Common myeloid progenitor, CD34-positive (primary cell): ENCODE data around the gene LRFN2.

Experiments used
- CTCF ChIA-PET: fragments of 350-600 bp; sonication (Branson Sonifier 250); formaldehyde crosslinking; loops from one replicate; lab custom pipeline; 2021; ENCODE audit warnings: antibody characterized with exemption; lab: Charles Lee
- POLR2A ChIA-PET: fragments of 350-600 bp; sonication (Branson Sonifier 250); formaldehyde crosslinking; loops from one replicate; lab custom pipeline; 2021; ENCODE audit warnings: antibody characterized with exemption; lab: Charles Lee
- DNase-seq, 3 donors: peaks; one replicate each; pipeline versions ENCODE4 v3.0.0 to v3.0.0-alpha.2; 2013
- H3K27ac ChIP-seq, 2 experiments: 1 replicate in 1 of 2; 2 replicates in 1 of 2; pipeline ENCODE4 v1.7.0; 2013; ENCODE audit warnings: inconsistent platforms in 2 of 2, low read length in 2 of 2, mild to moderate bottlenecking in 2 of 2, low read depth in 1 of 2, moderate library complexity in 1 of 2; ENCODE audit not compliant: severe bottlenecking in 2 of 2, insufficient read depth in 1 of 2, poor library complexity in 1 of 2
- H3K27me3 ChIP-seq, 5 experiments: replicated peaks in 2 of 5; 1 replicate in 3 of 5; 2 replicates in 2 of 5; pipeline versions ENCODE4 v1.6.1 to v1.7.0; 2013; ENCODE audit warnings: low read length in 4 of 5, mild to moderate bottlenecking in 2 of 5, moderate library complexity in 2 of 5, inconsistent platforms in 1 of 5; ENCODE audit not compliant: insufficient read depth in 5 of 5, control insufficient read depth in 4 of 5
- H3K36me3 ChIP-seq, 4 experiments: 1 replicate in 2 of 4; 2 replicates in 2 of 4; pipeline versions ENCODE4 v1.6.1 to v1.7.0; 2013; ENCODE audit warnings: low read length in 3 of 4, control low read depth in 1 of 4, mild to moderate bottlenecking in 1 of 4; ENCODE audit not compliant: control insufficient read depth in 4 of 4, insufficient read depth in 4 of 4
- H3K4me1 ChIP-seq, 4 experiments: 1 replicate in 3 of 4; 2 replicates in 1 of 4; pipeline versions ENCODE4 v1.6.1 to v1.7.1; 2013; ENCODE audit warnings: low read length in 3 of 4, mild to moderate bottlenecking in 3 of 4, control low read depth in 1 of 4, inconsistent platforms in 1 of 4, moderate library complexity in 1 of 4; ENCODE audit not compliant: control insufficient read depth in 4 of 4, insufficient read depth in 4 of 4; ENCODE audit errors: control extremely low read depth in 1 of 4
- H3K4me3 ChIP-seq, 7 experiments: 1 replicate in 4 of 7; 2 replicates in 3 of 7; pipeline versions ENCODE4 v1.5.1 to v1.7.0; 2013; ENCODE audit warnings: mild to moderate bottlenecking in 7 of 7, low read length in 6 of 7, moderate library complexity in 6 of 7, inconsistent platforms in 2 of 7, low read depth in 2 of 7, control low read depth in 1 of 7; ENCODE audit not compliant: insufficient read depth in 4 of 7, control insufficient read depth in 1 of 7; ENCODE audit errors: extremely low read depth in 1 of 7
- H3K9me3 ChIP-seq, 5 experiments: 1 replicate in 4 of 5; 2 replicates in 1 of 5; pipeline versions ENCODE4 v1.6.1 to v1.7.1; 2013; ENCODE audit warnings: low read length in 4 of 5, mild to moderate bottlenecking in 2 of 5, inconsistent platforms in 1 of 5, low read depth in 1 of 5, moderate library complexity in 1 of 5; ENCODE audit not compliant: control insufficient read depth in 4 of 5, insufficient read depth in 2 of 5; ENCODE audit errors: control extremely low read depth in 1 of 5
- WGBS: methylation state at CpG from one replicate; pipeline ENCODE4 v1.1.5; 2013; ENCODE audit not compliant: insufficient coverage; 5-methylcytosine and 5-hydroxymethylcytosine counted together

The LRFN2 gene

DNA sequence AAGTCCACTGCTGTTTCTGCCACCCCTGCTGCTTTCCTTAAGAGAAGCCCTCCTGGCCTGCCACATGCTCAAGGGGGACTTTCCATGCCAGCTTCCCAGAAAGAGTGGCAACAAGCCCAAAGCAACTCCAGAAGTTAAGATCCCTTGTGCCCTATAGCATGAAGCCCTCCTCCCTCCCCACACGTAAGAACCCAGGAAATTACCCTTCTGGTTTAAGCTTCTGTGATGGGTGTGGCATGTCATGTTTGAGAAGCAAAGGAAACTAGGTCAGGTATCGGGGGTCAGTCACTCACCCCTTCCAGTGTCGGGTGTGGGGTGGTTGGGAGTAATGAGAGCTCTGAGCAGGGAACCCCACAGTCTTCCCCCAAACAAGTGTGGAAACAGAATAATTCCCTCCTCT, 196.1 kb downstream of the LRFN2 start:
- Histone ChIP-seq H3K36me3 (no peaks in the 10 kb centered on the region), H3K9me3 (no peaks in the 10 kb centered on the region), H3K27me3 (no peaks in the 10 kb centered on the region), H3K4me3 (no peak overlapping the region), H3K27ac (no peak overlapping the region), H3K4me1 (no peaks in the 10 kb centered on the region)
- no CpG with 5 or more reads among the region's 3 CpGs for WGBS
- CTCF ChIA-PET = no interaction called here
- POLR2A ChIA-PET = no interaction called here
- DNase-seq = no peak

DNA sequence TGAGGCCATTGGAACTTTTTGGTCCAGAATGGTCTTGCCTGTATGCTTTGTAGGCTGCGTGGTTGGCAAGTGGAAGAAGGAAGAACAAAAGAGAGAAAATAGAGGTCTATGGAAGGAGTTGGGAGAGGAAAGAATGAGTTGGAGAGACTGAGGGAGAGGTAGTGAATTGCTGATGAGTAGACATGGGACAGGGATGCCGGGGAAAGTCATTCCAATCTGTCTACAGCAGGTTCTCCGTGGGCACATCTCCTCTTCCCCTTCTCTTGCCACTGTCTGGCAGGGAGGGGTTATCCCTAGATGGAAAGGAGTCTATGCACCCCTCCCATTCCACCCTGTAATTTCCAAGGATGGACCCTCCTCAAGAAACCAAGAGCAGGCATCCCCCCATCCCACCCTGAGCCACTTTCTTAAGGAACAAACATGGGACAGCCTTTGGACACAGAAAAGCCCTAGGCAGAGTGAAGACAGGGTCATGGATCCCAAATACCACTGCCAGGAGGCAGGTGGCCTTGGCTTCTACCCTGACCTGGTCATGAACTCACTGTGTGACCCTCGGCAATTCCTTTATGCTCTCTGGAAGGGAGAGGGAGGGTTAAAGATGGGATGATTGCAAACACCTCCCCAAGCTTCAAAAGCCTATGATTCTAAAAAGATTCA, 196.9 kb downstream of the LRFN2 start:
- Histone ChIP-seq H3K27ac (no peak overlapping the region), H3K4me1 (no peaks in the 10 kb centered on the region), H3K4me3 (no peak overlapping the region), H3K27me3 (no peaks in the 10 kb centered on the region), H3K9me3 (no peaks in the 10 kb centered on the region), H3K36me3 (no peaks in the 10 kb centered on the region)
- ChIA-PET CTCF (no interaction called here), POLR2A (no interaction called here)
- 100% methylated on average over 1 of the region's 4 CpGs for WGBS
- DNase-seq = no peak

DNA sequence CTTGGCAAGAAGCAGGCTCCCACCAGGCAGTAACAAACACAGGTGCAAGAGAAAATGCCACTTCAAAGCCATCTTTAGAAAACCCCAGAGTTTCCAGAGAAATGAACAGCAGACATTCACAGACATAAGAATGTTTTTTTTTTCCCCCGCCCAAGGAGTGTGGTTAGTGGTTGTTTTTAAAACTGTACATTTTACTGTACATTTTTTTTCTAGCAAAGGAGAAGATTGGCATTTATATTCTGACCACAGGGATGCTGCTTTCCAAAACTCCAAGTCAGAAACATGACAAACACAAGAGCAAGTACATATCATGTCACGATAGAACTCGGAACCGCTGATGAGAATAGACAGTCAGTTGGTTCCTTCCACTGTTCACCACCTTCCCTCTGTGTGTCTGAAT, 197.9 kb downstream of the LRFN2 start:
- ChIA-PET POLR2A (no interaction called here), CTCF (no interaction called here)
- 95% methylated on average over 3 of the region's 4 CpGs for WGBS
- Histone ChIP-seq H3K27ac (no peak overlapping the region), H3K27me3 (no peaks in the 10 kb centered on the region), H3K36me3 (no peaks in the 10 kb centered on the region), H3K4me1 (no peaks in the 10 kb centered on the region), H3K4me3 (no peak overlapping the region), H3K9me3 (no peaks in the 10 kb centered on the region)
- DNase-seq = no peak

DNA sequence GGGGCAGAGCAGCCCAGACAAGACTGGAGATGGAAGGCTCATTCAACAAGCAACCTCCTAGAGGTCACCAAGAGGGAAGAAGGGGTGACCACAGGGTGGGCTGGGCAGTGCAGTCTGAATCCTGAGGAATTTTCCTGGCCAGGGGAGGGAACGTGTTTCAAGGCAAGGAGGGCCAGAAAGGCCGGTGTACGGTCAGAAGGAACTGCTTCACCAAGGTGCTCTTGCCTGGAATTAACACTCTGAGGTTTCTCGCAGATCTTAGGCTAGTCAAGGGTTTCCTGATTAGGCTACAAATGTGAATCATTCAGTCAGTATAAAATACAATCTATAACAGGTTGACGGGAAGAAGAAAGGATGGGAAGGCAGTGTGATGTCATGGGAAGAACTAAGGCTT, 199.3 kb downstream of the LRFN2 start:
- CTCF ChIA-PET = no interaction called here
- H3K9me3 ChIP-seq = no peaks in the 10 kb centered on the region
- H3K27ac ChIP-seq = no peak overlapping the region
- no peaks in the 10 kb centered on the region for H3K4me1 ChIP-seq
- no peak overlapping the region for H3K4me3 ChIP-seq
- DNase-seq = no peak
- POLR2A ChIA-PET = no interaction called here
- WGBS = 83% methylated on average over 2 of the region's 5 CpGs
- no peaks in the 10 kb centered on the region for H3K36me3 ChIP-seq
- no peaks in the 10 kb centered on the region for H3K27me3 ChIP-seq

DNA sequence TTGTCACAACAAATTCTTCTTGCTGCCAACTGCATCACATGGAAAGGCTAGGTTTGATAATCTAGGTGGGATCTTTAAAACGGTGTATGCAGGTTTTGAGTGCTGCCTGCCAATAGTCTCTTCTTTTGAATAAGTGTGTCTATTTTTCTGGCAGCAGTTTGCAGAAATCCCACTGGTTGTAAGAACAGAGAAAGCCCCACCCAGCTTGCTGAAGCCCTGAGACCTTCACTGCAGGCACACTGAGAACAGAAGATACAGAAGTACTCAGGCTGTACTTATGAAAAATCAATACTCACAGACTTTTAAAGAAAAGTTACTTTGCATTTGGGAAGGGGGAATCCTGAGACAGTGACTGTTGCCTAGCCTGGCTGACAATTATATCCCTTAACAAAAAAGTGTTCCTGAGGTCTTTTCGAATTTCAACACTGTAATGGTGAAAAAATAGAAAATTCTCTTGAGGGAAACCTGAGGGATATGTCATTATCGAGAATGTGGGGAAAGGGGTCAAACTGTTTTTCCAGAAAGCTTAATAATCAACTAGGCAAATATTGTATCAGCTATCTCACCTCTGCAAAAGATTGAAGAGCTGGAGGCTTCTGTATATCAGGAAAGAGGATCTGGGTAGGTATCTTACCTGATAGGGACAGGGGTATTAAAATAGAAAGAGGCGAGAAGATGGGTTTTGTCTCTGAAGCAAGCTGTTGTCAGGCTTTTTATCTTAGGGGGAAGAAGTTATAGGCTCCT, 199.9 kb downstream of the LRFN2 start:
- WGBS = 86% methylated on average over 2 of the region's 4 CpGs
- Histone ChIP-seq H3K27me3 (no peaks in the 10 kb centered on the region), H3K4me1 (no peaks in the 10 kb centered on the region), H3K9me3 (no peaks in the 10 kb centered on the region), H3K4me3 (no peak overlapping the region), H3K27ac (no peak overlapping the region), H3K36me3 (no peaks in the 10 kb centered on the region)
- DNase-seq = no peak
- ChIA-PET CTCF (no interaction called here), POLR2A (no interaction called here)

DNA sequence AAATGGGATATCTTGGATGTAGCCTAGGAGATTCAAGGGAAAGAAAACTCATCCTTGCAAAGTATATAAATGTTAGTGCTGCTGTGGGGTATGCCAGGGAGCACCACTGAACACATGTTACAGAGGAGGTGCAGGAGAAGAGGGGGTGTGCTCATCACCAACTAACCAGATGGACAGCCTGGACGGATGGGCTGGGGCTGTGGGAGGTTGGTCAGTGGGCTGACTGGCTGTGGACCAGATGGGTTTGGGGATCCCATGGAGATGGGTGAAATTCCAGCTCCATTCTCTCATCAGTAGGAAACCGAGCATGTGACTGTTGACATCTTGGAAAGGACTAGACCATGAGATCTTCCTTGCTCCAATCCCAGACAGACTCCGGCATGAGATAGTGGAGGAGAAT, 201.0 kb downstream of the LRFN2 start:
- ChIA-PET CTCF (no interaction called here), POLR2A (no interaction called here)
- H3K4me3 ChIP-seq = no peak overlapping the region
- no peaks in the 10 kb centered on the region for H3K4me1 ChIP-seq
- H3K36me3 ChIP-seq = no peaks in the 10 kb centered on the region
- DNase-seq = no peak
- H3K9me3 ChIP-seq = no peaks in the 10 kb centered on the region
- no peaks in the 10 kb centered on the region for H3K27me3 ChIP-seq
- WGBS = 100% methylated on average over 2 of the region's 3 CpGs
- H3K27ac ChIP-seq = no peak overlapping the region

DNA sequence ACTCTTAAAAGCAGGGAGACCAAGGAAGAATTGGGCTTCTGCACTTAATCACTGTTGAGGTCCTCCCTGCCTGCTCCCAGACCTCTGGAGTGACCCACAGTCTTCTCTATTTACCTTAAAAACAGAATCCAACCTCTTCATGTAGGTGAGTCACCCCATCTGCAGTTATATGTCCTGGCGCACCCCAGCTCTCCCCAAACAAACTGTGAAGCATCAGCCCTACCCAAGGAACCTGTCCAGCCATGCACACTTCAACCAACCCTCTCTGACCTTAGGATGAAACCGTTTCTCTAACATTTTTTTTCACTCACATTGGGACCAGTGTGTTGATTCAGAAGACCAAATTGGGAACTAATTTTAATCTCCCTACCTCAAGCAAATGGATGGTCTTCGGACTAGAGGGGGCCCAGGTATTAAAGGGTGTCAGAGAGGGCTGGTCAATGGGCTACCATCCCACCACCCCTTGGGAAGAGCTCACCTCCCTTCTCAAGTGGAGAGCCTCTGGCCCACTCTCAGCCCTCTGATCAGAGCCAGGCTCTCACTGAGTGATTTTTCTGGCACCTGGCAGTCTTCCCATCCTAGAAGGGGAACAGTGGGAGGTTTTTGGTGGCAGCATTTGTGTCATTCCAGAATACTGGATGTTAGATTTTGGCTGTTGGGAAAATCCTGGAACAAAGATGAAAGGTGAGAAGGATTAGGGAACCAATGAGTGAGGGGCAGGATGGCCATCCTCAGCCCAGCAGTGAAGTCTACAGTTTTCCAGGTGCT, 203.6 kb downstream of the LRFN2 start:
- no peaks in the 10 kb centered on the region for H3K9me3 ChIP-seq
- CTCF ChIA-PET = no interaction called here
- H3K27me3 ChIP-seq = peaks cover 0 to 3% (median 0%) of the 10 kb centered on the region in 5 experiments
- WGBS = 91% methylated on average over 1 of the region's 3 CpGs
- H3K4me3 ChIP-seq = no peak overlapping the region
- H3K27ac ChIP-seq = no peak overlapping the region
- no peaks in the 10 kb centered on the region for H3K4me1 ChIP-seq
- no peak for DNase-seq
- H3K36me3 ChIP-seq = no peaks in the 10 kb centered on the region
- POLR2A ChIA-PET = no interaction called here
